Neural cell (in vitro differentiated cells): Measurements from ENCODE around the gene RINT1. TPM values are rescaled to one million over a fixed set of nuclear protein-coding genes. Genes with fewer than 3 reads are reported as not detected.

ENCODE experiments used
- H2AFZ ChIP-seq: fragments of 200-600, 300-800 bp; sonication (generic), shearing (Covaris generic); 2 replicates; pipeline ENCODE4 v1.6.0; 2014; ENCODE audit warnings: low read depth, mild to moderate bottlenecking, antibody characterized with exemption, low read length, moderate library complexity
- H3F3A ChIP-seq: fragments of 200-600 bp; shearing (Covaris generic); 2 replicates; pipeline ENCODE4 v1.6.1; 2016; ENCODE audit warnings: mild to moderate bottlenecking, moderate library complexity, mixed read lengths, antibody characterized with exemption, low read length; ENCODE audit not compliant: insufficient read depth, poor library complexity, severe bottlenecking
- H3K27ac ChIP-seq: fragments of 200-600, 300-800 bp; sonication (generic), shearing (Covaris generic); 2 replicates; pipeline ENCODE4 v1.5.1; 2014; ENCODE audit warnings: mild to moderate bottlenecking, low read length, moderate library complexity
- H3K27me3 ChIP-seq: fragments of 300-800, 200-600 bp; sonication (generic), shearing (Covaris generic); 2 replicates; pipeline ENCODE4 v1.6.0; 2014; ENCODE audit warnings: mild to moderate bottlenecking, low read depth, low read length, moderate library complexity; ENCODE audit not compliant: insufficient read depth
- H3K36me3 ChIP-seq: fragments of 300-800, 200-600 bp; sonication (generic), shearing (Covaris generic); 2 replicates; pipeline ENCODE4 v1.5.1; 2014; ENCODE audit warnings: mild to moderate bottlenecking, antibody characterized with exemption, low read length, moderate library complexity; ENCODE audit not compliant: insufficient read depth
- H3K4me2 ChIP-seq: fragments of 300-800, 200-600 bp; sonication (generic), shearing (Covaris generic); 2 replicates; pipeline ENCODE4 v1.6.0; 2014; ENCODE audit warnings: mild to moderate bottlenecking, low read length
- H3K4me3 ChIP-seq: fragments of 300-800, 200-600 bp; sonication (generic), shearing (Covaris generic); 2 replicates; pipeline ENCODE4 v1.5.1; 2014; ENCODE audit warnings: mild to moderate bottlenecking, low read length, moderate library complexity
- H3K79me2 ChIP-seq: fragments of 200-600 bp; shearing (Covaris generic); replicated peaks from 2 replicates; pipeline ENCODE4 v1.6.0; 2014; ENCODE audit warnings: mild to moderate bottlenecking, low read length, moderate library complexity; ENCODE audit not compliant: insufficient read depth
- H3K9ac ChIP-seq: fragments of 300-800, 200-600 bp; sonication (generic), shearing (Covaris generic); 2 replicates; pipeline ENCODE4 v1.6.1; 2016; ENCODE audit warnings: mild to moderate bottlenecking, low read length, mixed read lengths
- H3K9me2 ChIP-seq: fragments of 200-600 bp; shearing (Covaris generic); 2 replicates; pipeline ENCODE4 v1.6.1; 2016; ENCODE audit warnings: mild to moderate bottlenecking, low read length, mixed read lengths; ENCODE audit not compliant: insufficient read depth
- H3K9me3 ChIP-seq: fragments of 200-600, 300-800 bp; sonication (generic), shearing (Covaris generic); 2 replicates; pipeline ENCODE4 v1.6.1; 2016; ENCODE audit warnings: mild to moderate bottlenecking, mixed run types, low read length, moderate library complexity, mixed read lengths
- H4K20me1 ChIP-seq: fragments of 200-600 bp; shearing (Covaris generic); 2 replicates; pipeline ENCODE4 v1.6.1; 2016; ENCODE audit warnings: mild to moderate bottlenecking, mixed run types; ENCODE audit not compliant: insufficient read depth
- CTCF ChIP-seq: fragments of 450-650 bp; IDR thresholded peaks from 2 replicates; pipeline ENCODE4 v1.5.1; 2014; ENCODE audit warnings: antibody characterized with exemption, mild to moderate bottlenecking, moderate library complexity; ENCODE audit not compliant: poor library complexity, severe bottlenecking
- EP300 ChIP-seq: fragments of 450-650 bp; conservative IDR thresholded peaks from 2 replicates; pipeline ENCODE4 v1.6.1; 2014; ENCODE audit warnings: antibody characterized with exemption, mild to moderate bottlenecking, moderate library complexity; ENCODE audit not compliant: poor library complexity, severe bottlenecking
- EZH2 ChIP-seq: fragments of 200-600, 300-800 bp; shearing (Covaris generic), sonication (generic); IDR thresholded peaks from 2 replicates; pipeline ENCODE4 v1.6.1; 2014; ENCODE audit warnings: antibody characterized with exemption, low read length, borderline replicate concordance, mild to moderate bottlenecking; ENCODE audit not compliant: insufficient read depth, poor library complexity, severe bottlenecking
- MXI1 ChIP-seq: fragments of 450-650 bp; conservative IDR thresholded peaks from 2 replicates; pipeline ENCODE4 v1.6.1; 2014; ENCODE audit warnings: antibody characterized with exemption, mild to moderate bottlenecking; ENCODE audit not compliant: poor library complexity, severe bottlenecking
- POLR2AphosphoS5 ChIP-seq: IDR thresholded peaks from 2 replicates; pipeline ENCODE4 v1.6.1; 2012
- RAD21 ChIP-seq: fragments of 450-650 bp; conservative IDR thresholded peaks from 2 replicates; pipeline ENCODE4 v1.6.1; 2014; ENCODE audit warnings: antibody characterized with exemption, mild to moderate bottlenecking, moderate library complexity
- REST ChIP-seq: IDR thresholded peaks from 2 replicates; pipeline ENCODE4 v1.6.1; 2012; ENCODE audit warnings: borderline replicate concordance
- SMC3 ChIP-seq: fragments of 450-650 bp; conservative IDR thresholded peaks from 2 replicates; pipeline ENCODE4 v1.6.1; 2014; ENCODE audit warnings: antibody characterized with exemption, mild to moderate bottlenecking, moderate library complexity; ENCODE audit not compliant: poor library complexity
- TAF1 ChIP-seq: IDR thresholded peaks from 2 replicates; pipeline ENCODE4 v1.6.1; 2012; ENCODE audit warnings: low read depth
- polyA plus RNA-seq: library from polyadenylated mRNA; depleted of rRNA; stranded (reverse); fragments of >200 nt; gene quantifications from 2 replicates; pipeline ENCODE4 v1.2.3, GENCODE V29; 2014

RINT1 gene
- polyA plus RNA-seq, 1 donor from 2014 or later, result 8.6 TPM

- Histone ChIP-seq H2AFZ (no peak overlapping the region), H3K79me2 (no peaks in the 10 kb centered on the region), H3K27me3 (no peaks in the 10 kb centered on the region), H3K9me3 (no peaks in the 10 kb centered on the region), H3F3A (no peaks in the 10 kb centered on the region), H3K36me3 (peaks cover 5% of the 10 kb centered on the region), H4K20me1 (no peaks in the 10 kb centered on the region), H3K4me2 (no peak overlapping the region), H3K9me2 (no peaks in the 10 kb centered on the region), H3K9ac (no peak overlapping the region), H3K27ac (no peak overlapping the region), H3K4me3 (no peak overlapping the region)
- TF ChIP-seq RAD21, result no peak
- TF ChIP-seq POLR2AphosphoS5, result no peak
- no peak for TF ChIP-seq EZH2
- no peak for TF ChIP-seq TAF1
- no peak for TF ChIP-seq MXI1
- no peak for TF ChIP-seq CTCF
- no peak for TF ChIP-seq REST
- no peak for TF ChIP-seq EP300
- no peak for TF ChIP-seq SMC3
Observed at GRCh38 chr7:105602325-105603305, 70.6 kb downstream of the RINT1 start.

- H3K79me2 ChIP-seq, result no peaks in the 10 kb centered on the region
- H3K9me2 ChIP-seq, result no peaks in the 10 kb centered on the region
- H3K36me3 ChIP-seq, result peaks cover 5% of the 10 kb centered on the region
- H3F3A ChIP-seq, result no peaks in the 10 kb centered on the region
- H3K4me3 ChIP-seq, result no peak overlapping the region
- no peak overlapping the region for H3K9ac ChIP-seq
- no peak overlapping the region for H2AFZ ChIP-seq
- no peak overlapping the region for H3K4me2 ChIP-seq
- H4K20me1 ChIP-seq, result no peaks in the 10 kb centered on the region
- H3K9me3 ChIP-seq, result no peaks in the 10 kb centered on the region
- TF ChIP-seq EP300, result no peak
- no peak for TF ChIP-seq POLR2AphosphoS5
- no peak for TF ChIP-seq CTCF
- no peak for TF ChIP-seq REST
- no peak for TF ChIP-seq EZH2
- TF ChIP-seq TAF1, result no peak
- TF ChIP-seq MXI1, result no peak
- no peaks in the 10 kb centered on the region for H3K27me3 ChIP-seq
- H3K27ac ChIP-seq, result no peak overlapping the region
Observed at GRCh38 chr7:105610165-105610930, 78.3 kb downstream of the RINT1 start.
